ENCODE results near the gene HOXB5. TPM values are rescaled to one million over a fixed set of nuclear protein-coding genes. Genes with fewer than 3 reads are reported as not detected.

HOXB5 gene
- total and polyA plus RNA-seq, 12 donors, result 0.06 to 0.18 (median 0.15) TPM; not detected in 9

DNA sequence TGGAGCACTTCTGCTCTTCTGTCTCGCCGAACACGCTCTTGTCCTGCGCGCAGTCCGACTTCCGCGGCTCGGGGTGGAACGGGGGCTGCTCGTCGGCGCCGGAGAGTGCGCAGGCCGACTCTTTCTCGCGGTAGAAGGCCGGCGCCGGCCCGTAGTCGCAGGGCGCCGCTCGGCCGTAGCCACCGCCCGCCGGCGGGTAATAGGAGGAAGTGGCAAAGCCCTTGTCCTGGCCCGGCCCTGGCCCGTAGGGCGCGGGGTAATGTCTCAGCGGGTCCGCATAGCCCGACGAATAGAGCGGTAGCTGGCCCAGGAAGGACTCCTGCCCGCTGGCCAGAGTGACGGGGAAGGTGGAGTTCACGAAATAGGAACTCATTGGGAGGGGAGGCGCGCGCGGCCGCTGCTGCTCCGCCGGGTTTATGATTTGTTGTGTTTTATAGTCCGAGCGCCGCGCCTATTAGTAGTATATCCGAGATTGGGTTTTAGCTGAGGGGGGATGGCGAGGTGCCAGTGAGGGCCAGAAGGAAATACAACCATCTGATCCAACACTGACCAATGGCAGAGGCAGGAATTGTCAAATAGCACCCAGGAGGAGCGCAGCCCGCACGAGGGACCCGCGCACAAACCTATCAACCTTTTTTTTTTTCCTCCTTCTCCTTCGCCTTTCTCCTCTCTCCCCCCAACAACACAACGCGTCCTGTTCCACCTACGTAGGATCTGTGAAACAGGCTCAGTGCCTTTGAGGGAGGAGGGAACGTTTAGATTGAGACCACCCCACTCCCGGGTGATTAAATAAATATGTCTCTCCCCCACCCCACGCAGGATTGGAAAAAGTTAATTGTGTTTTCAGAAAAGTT lies 4.4 kb upstream of the HOXB5 start:
- no peak for TF ChIP-seq CTCF (IDR thresholded peaks at IDR 0.05)
- DNase-seq (no peak), ATAC-seq (peak in 7 of 8 donors; percentile 26 to 57 (median 39))
- H3K36me3 ChIP-seq, result no peaks in the 10 kb centered on the region
- H3K27ac ChIP-seq, result peak overlapping the region in 6 of 10 donors; percentile 3 to 71 (median 31)
- 1 to 2% methylated on average over 68 of the region's 68 CpGs for WGBS, 2 donors
- H3K4me1 ChIP-seq, result peaks cover 3 to 52% (median 24%) of the 10 kb centered on the region in 9 donors
- H3K27me3 ChIP-seq, result peaks cover 63 to 100% (median 98%) of the 10 kb centered on the region in 7 donors
- H3K4me3 ChIP-seq, result peak overlapping the region; percentile 24 to 56 (median 40)
- intact Hi-C loops (cut with DNase I), result loop anchor here in 3 of 10 donors (10.0 kb wide), 2 partner anchors 253 to 263 kb away; no protein-coding TSS in a partner anchor
- H3K9me3 ChIP-seq, result peaks cover 0 to 2% (median 0%) of the 10 kb centered on the region in 11 donors

DNA sequence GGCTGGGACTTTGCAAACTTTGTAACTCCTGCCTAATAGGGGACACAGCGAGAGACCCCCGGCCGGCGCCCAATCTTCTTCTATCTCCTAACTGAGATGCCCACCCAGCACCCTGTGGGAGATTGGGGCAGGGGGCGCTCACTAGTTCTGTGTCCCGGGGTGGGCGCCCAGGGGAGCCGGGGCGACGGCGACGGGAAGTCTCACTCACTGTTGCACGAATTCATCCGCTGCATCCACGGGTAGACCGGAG lies 3.9 kb upstream of the HOXB5 start:
- DNase-seq (no peak), ATAC-seq (peak in 1 of 8 donors; percentile 33)
- WGBS, 2 donors, result 2 to 3% methylated on average over 15 to 16 of the region's 16 CpGs
- Histone ChIP-seq H3K4me3 (peak overlapping the region; percentile 24 to 56 (median 40)), H3K4me1 (peaks cover 3 to 55% (median 25%) of the 10 kb centered on the region in 9 donors), H3K27me3 (peaks cover 69 to 100% (median 98%) of the 10 kb centered on the region in 7 donors), H3K9me3 (no peaks in the 10 kb centered on the region), H3K27ac (peak overlapping the region in 5 of 10 donors; percentile 3 to 71 (median 34)), H3K36me3 (no peaks in the 10 kb centered on the region)
- intact Hi-C loops (cut with DNase I), result loop anchor here in 3 of 10 donors (10.0 kb wide), 2 partner anchors 253 to 263 kb away; no protein-coding TSS in a partner anchor
- TF ChIP-seq CTCF (IDR thresholded peaks at IDR 0.05), result no peak

DNA sequence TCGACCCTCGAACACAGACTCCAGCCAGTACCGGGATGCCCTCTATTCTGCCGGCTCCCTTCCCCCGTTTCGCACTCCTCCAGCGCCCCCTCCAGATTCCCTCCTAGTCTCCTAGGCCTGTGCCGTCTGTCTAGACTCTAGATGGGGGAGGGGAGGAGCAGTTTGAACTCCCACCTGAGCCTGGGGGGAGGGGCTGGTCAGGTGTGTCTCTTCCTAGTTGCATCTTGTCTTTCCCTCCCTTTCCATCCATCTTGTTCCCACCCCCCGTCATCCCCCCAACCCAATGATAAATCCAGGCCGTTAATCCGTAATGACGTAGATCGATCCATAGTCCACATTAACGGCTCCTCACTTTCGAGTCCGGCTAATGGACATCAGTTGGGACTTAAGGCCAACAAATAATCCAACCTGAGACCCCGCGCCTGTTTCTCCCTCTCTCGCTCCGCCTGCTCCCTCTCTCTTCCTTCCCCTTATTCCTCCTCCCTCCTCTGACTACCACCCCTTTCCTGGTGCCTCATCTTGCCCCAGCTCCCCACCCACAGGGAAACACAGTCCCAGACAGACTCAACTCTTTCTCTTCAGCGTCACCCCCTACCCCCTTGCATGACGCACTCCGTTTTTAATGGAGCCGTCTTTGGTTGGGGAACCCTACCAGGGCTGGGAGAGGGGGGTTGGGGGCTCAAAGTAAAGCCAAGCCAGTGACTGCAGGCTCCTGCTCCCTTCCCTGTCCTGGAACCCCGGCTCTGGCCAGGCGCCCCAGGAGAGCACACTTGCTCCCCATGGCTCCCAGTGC lies 3.4 kb upstream of the HOXB5 start:
- intact Hi-C loops (cut with DNase I), result loop anchor here in 3 of 10 donors (10.0 kb wide), 2 partner anchors 252 to 262 kb away; no protein-coding TSS in a partner anchor
- H3K27ac ChIP-seq, result peak overlapping the region in 2 of 10 donors; percentile 34 to 71
- ATAC-seq, result no peak
- H3K4me1 ChIP-seq, result peaks cover 3 to 55% (median 22%) of the 10 kb centered on the region in 9 donors
- no peaks in the 10 kb centered on the region for H3K36me3 ChIP-seq
- peaks cover 69 to 100% (median 98%) of the 10 kb centered on the region in 7 donors for H3K27me3 ChIP-seq
- no peaks in the 10 kb centered on the region for H3K9me3 ChIP-seq
- TF ChIP-seq CTCF (IDR thresholded peaks at IDR 0.05), result no peak
- peak overlapping the region; percentile 24 to 56 (median 40) for H3K4me3 ChIP-seq
- DNase-seq, result no peak
- WGBS, 2 donors, result 7 to 9% methylated on average over 23 to 26 of the region's 26 CpGs
